Measurements from ENCODE around the gene HIVEP3. TPM values are rescaled to one million over a fixed set of nuclear protein-coding genes. Genes with fewer than 3 reads are reported as not detected.

Gene HIVEP3
- total RNA-seq, 1 donor from 2014 or later = 11.6 TPM

GRCh38 chr1:41656825-41657500 lies 261.8 kb downstream of the HIVEP3 start:
- H3K27ac ChIP-seq = no peak overlapping the region
- intact Hi-C loops (cut with DNase I) = no loop called here
- H3K9me3 ChIP-seq = no peaks in the 10 kb centered on the region
- TF ChIP-seq CTCF (IDR thresholded peaks at IDR 0.05) = no peak
- no peak for ATAC-seq
- no peak for DNase-seq
- H3K4me1 ChIP-seq = peaks cover 32% of the 10 kb centered on the region
- no peaks in the 10 kb centered on the region for H3K36me3 ChIP-seq
- H3K4me3 ChIP-seq = no peak overlapping the region
- H3K27me3 ChIP-seq (ENCODE audit: low read depth) = no peaks in the 10 kb centered on the region

- intact Hi-C loops (cut with DNase I) = no loop called here
- DNase-seq = no peak
- Histone ChIP-seq H3K27me3 (ENCODE audit: low read depth) (no peaks in the 10 kb centered on the region), H3K9me3 (no peaks in the 10 kb centered on the region), H3K27ac (no peak overlapping the region), H3K4me1 (peaks cover 25% of the 10 kb centered on the region), H3K4me3 (no peak overlapping the region), H3K36me3 (no peaks in the 10 kb centered on the region)
- peak; percentile 14 to 43 for ATAC-seq
- TF ChIP-seq CTCF (IDR thresholded peaks at IDR 0.05) = no peak
These were observed 262.7 kb downstream of the HIVEP3 start for GRCh38 chr1:41656068-41656467.

GRCh38 chr1:41655632-41656031 lies 263.1 kb downstream of the HIVEP3 start:
- no peak for DNase-seq
- no peaks in the 10 kb centered on the region for H3K27me3 ChIP-seq (ENCODE audit: low read depth)

GRCh38 chr1:41653574-41653973 lies 265.1 kb downstream of the HIVEP3 start:
- Histone ChIP-seq H3K27me3 (ENCODE audit: low read depth) (no peaks in the 10 kb centered on the region), H3K9me3 (no peaks in the 10 kb centered on the region), H3K4me1 (peaks cover 24% of the 10 kb centered on the region), H3K4me3 (no peak overlapping the region), H3K27ac (no peak overlapping the region), H3K36me3 (no peaks in the 10 kb centered on the region)
- intact Hi-C loops (cut with DNase I) = no loop called here
- ATAC-seq = no peak
- TF ChIP-seq CTCF (IDR thresholded peaks at IDR 0.05) = no peak
- DNase-seq = no peak

More at GRCh38 chr1:41655632-41656031, 263.1 kb downstream of the HIVEP3 start:
- no peak for TF ChIP-seq CTCF (IDR thresholded peaks at IDR 0.05)
- Histone ChIP-seq H3K4me3 (no peak overlapping the region), H3K36me3 (no peaks in the 10 kb centered on the region), H3K9me3 (no peaks in the 10 kb centered on the region), H3K4me1 (peaks cover 22% of the 10 kb centered on the region), H3K27ac (no peak overlapping the region)
- intact Hi-C loops (cut with DNase I) = no loop called here
- no peak for ATAC-seq

- no peaks in the 10 kb centered on the region for H3K9me3 ChIP-seq
- peaks cover 19% of the 10 kb centered on the region for H3K4me1 ChIP-seq
- H3K27me3 ChIP-seq (ENCODE audit: low read depth) = no peaks in the 10 kb centered on the region
- no peak for ATAC-seq
- no peak overlapping the region for H3K4me3 ChIP-seq
- H3K36me3 ChIP-seq = no peaks in the 10 kb centered on the region
- H3K27ac ChIP-seq = no peak overlapping the region
- DNase-seq = no peak
- no peak for TF ChIP-seq CTCF (IDR thresholded peaks at IDR 0.05)
- intact Hi-C loops (cut with DNase I) = no loop called here
These were observed 266.1 kb downstream of the HIVEP3 start for GRCh38 chr1:41652384-41653265.
